ENCODE results near the gene BCO2. TPM values are rescaled to one million over a fixed set of nuclear protein-coding genes. Genes with fewer than 3 reads are reported as not detected.

BCO2 gene
- total and polyA plus RNA-seq, 8 donors, result 0.87 to 21.8 (median 1.8) TPM; not detected in 1

- Histone ChIP-seq H3K36me3 (no peaks in the 10 kb centered on the region), H3K27ac (no peak overlapping the region), H3K27me3 (no peaks in the 10 kb centered on the region), H3K4me3 (no peak overlapping the region), H3K4me1 (peaks cover 0 to 14% (median 6%) of the 10 kb centered on the region in 4 donors), H3K9me3 (no peaks in the 10 kb centered on the region)
- intact Hi-C loops (cut with DNase I; ENCODE audit: low total_unique reads), result no loop called here
- WGBS, 5 donors, result 78 to 87% (median 83%) methylated on average over 5 of the region's 5 CpGs
- DNase-seq, result peak in 1 of 2 donors; percentile 23
- no peak for TF ChIP-seq POLR2AphosphoS5 (IDR thresholded peaks at IDR 0.05)
- TF ChIP-seq POLR2A (IDR thresholded peaks at IDR 0.05), result no peak
- TF ChIP-seq CTCF (IDR thresholded peaks at IDR 0.05), result no peak
- no peak for TF ChIP-seq EP300 (IDR thresholded peaks at IDR 0.05)
Measured at GRCh38 chr11:112129656-112130055, 45.7 kb upstream of the BCO2 start.

DNA sequence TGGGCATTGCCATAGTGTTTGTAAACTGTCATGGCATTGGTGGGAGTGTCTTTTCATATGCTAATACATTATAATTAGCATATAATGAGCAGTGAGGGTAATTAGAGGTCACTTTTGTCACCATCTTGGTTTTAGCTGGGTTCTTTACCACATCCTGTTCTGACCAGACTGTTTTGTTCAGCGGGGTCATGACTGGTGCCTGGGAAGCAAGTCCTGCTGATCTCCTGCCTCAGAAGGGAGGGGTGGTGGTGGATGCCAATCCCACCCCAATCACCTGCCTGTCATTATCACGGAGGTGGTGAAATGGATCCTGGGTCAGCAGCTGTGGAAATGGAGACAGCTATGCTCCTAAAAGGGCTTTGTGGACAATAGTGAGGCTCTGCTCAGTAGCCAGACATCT lies 42.6 kb upstream of the BCO2 start:
- no peak overlapping the region for H3K27ac ChIP-seq
- peaks cover 0 to 14% (median 6%) of the 10 kb centered on the region in 4 donors for H3K4me1 ChIP-seq
- WGBS, 5 donors, result 51 to 83% (median 68%) methylated on average over 2 of the region's 2 CpGs
- no peaks in the 10 kb centered on the region for H3K27me3 ChIP-seq
- H3K4me3 ChIP-seq, result no peak overlapping the region
- no peaks in the 10 kb centered on the region for H3K9me3 ChIP-seq
- DNase-seq, result no peak
- H3K36me3 ChIP-seq, result no peaks in the 10 kb centered on the region
- intact Hi-C loops (cut with DNase I; ENCODE audit: low total_unique reads), result no loop called here
- no peak for TF ChIP-seq POLR2AphosphoS5 (IDR thresholded peaks at IDR 0.05)
- no peak for TF ChIP-seq EP300 (IDR thresholded peaks at IDR 0.05)

DNA sequence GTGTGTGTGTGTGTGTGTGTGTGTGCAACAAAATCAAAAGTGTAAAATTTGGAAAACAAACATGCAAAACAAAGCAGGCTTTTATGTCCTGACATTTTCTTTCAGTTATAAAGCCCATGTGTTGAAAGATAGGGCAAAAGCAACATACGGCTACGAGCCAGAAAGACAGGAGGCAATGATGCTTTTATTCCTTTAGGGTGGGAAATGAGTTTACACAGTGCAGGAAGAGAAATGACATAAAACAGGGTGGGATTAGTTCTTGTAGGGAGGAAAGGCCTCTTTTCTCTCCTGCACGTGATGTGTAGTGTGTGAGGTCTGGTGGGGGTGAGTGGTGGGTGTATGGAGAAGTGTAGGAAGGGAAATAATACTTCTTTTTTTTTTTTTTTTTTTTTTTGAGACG lies 40.8 kb upstream of the BCO2 start:
- 87 to 97% (median 89%) methylated on average over 3 to 4 of the region's 4 CpGs for WGBS, 5 donors
- Histone ChIP-seq H3K4me3 (no peak overlapping the region), H3K36me3 (no peaks in the 10 kb centered on the region), H3K27me3 (no peaks in the 10 kb centered on the region), H3K4me1 (peaks cover 0 to 8% (median 3%) of the 10 kb centered on the region in 4 donors), H3K27ac (no peak overlapping the region), H3K9me3 (no peaks in the 10 kb centered on the region)
- intact Hi-C loops (cut with DNase I; ENCODE audit: low total_unique reads), result no loop called here
- TF ChIP-seq POLR2A (IDR thresholded peaks at IDR 0.05) (no peak), CTCF (IDR thresholded peaks at IDR 0.05) (no peak), POLR2AphosphoS5 (IDR thresholded peaks at IDR 0.05) (no peak), EP300 (IDR thresholded peaks at IDR 0.05) (no peak)
- no peak for DNase-seq

GRCh38 chr11:112143597-112143996 lies 31.7 kb upstream of the BCO2 start:
- Histone ChIP-seq H3K9me3 (peaks cover 0 to 10% (median 4%) of the 10 kb centered on the region in 4 donors), H3K4me3 (no peak overlapping the region), H3K36me3 (peaks cover 0 to 24% (median 3%) of the 10 kb centered on the region in 4 donors), H3K27ac (no peak overlapping the region), H3K27me3 (no peaks in the 10 kb centered on the region), H3K4me1 (no peaks in the 10 kb centered on the region)
- DNase-seq, result no peak
- 87 to 97% (median 91%) methylated on average over 3 of the region's 3 CpGs for WGBS, 5 donors
- intact Hi-C loops (cut with DNase I; ENCODE audit: low total_unique reads), result no loop called here
- TF ChIP-seq EP300 (IDR thresholded peaks at IDR 0.05) (no peak), CTCF (IDR thresholded peaks at IDR 0.05) (no peak), POLR2AphosphoS5 (IDR thresholded peaks at IDR 0.05) (no peak), POLR2A (IDR thresholded peaks at IDR 0.05) (no peak)

DNA sequence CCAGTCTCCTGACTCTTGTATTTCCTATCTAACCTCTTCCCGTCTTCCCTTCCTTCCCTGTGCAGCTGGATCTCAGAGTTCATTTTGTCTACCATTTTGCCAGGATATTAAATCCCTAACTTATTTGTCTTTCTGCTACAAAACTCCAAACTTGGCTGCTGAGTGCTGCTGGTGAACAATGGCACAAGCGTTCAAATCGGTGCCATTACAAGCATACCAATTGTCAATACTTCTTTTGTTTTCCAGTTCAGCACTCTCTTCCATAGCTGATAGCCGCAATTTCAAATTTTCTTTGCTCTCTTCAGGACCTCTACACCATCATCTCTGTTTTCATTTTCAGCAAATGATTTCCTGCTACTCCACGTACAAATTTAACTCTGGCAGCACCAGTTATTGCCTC lies 24.8 kb upstream of the BCO2 start:
- DNase-seq, result no peak
- WGBS, 5 donors, result 69 to 86% (median 75%) methylated on average over 5 of the region's 5 CpGs
- intact Hi-C loops (cut with DNase I; ENCODE audit: low total_unique reads), result no loop called here
- Histone ChIP-seq H3K4me3 (no peak overlapping the region), H3K9me3 (no peaks in the 10 kb centered on the region), H3K27me3 (no peaks in the 10 kb centered on the region), H3K36me3 (peaks cover 0 to 6% (median 0%) of the 10 kb centered on the region in 4 donors), H3K27ac (no peak overlapping the region), H3K4me1 (no peaks in the 10 kb centered on the region)
- TF ChIP-seq CTCF (IDR thresholded peaks at IDR 0.05) (no peak), POLR2AphosphoS5 (IDR thresholded peaks at IDR 0.05) (no peak), POLR2A (IDR thresholded peaks at IDR 0.05) (no peak), EP300 (IDR thresholded peaks at IDR 0.05) (no peak)
